NB4 (cell line): ENCODE data around the gene ATP6V1G1.
A peak's percentile ranks its signal among the peaks of the same experiment; 100 is the strongest.

Experiments used
- DNase-seq: peaks from one replicate; pipeline ENCODE4 v3.0.0; 2010; ENCODE audit warnings: low read depth
- H3K4me3 ChIP-seq: one replicate; pipeline ENCODE4 v1.5.1; 2011; ENCODE audit warnings: mild to moderate bottlenecking, low read depth, low read length, moderate library complexity
- CTCF ChIP-seq: IDR thresholded peaks from one replicate; pipeline ENCODE4 v1.5.1; 2012; ENCODE audit warnings: low read depth, low read length
- MAX ChIP-seq: IDR thresholded peaks from 2 replicates; pipeline ENCODE4 v1.6.1; 2011; ENCODE audit warnings: low read depth, low read length
- MYC ChIP-seq: IDR thresholded peaks from 2 replicates; pipeline ENCODE4 v1.6.1; 2011; ENCODE audit warnings: low read depth, low read length
- POLR2A ChIP-seq: IDR thresholded peaks from 2 replicates; pipeline ENCODE4 v1.6.1; 2011; ENCODE audit warnings: mild to moderate bottlenecking; ENCODE audit not compliant: insufficient read length; ENCODE audit errors: extremely low read depth

Gene ATP6V1G1

GRCh38 chr9:114587345-114588202 is at the start of gene ATP6V1G1:
TSS of gene ATP6V1G1 (plus strand) at chr9:114587769. CDS start at chr9:114587839, 70 bp downstream.
- DNase-seq, result peak; percentile 99
- TF ChIP-seq MAX, result peak; percentile 96
- peak; percentile 96 for TF ChIP-seq POLR2A
- TF ChIP-seq MYC, result peak; percentile 77
- TF ChIP-seq CTCF, result no peak
- H3K4me3 ChIP-seq, result peak within 1 kb of the TSS; percentile 88

- no peak for TF ChIP-seq POLR2A
- peak; percentile 18 for TF ChIP-seq CTCF
- no peak overlapping the region for H3K4me3 ChIP-seq
- peak; percentile 55 for DNase-seq
Observed at GRCh38 chr9:114538241-114538640, 49.3 kb upstream of the ATP6V1G1 start.

- H3K4me3 ChIP-seq, result no peak overlapping the region
- no peak for DNase-seq
- TF ChIP-seq MAX (no peak), CTCF (no peak), POLR2A (no peak), MYC (no peak)
Observed at GRCh38 chr9:114539701-114540380, 47.7 kb upstream of the ATP6V1G1 start.

GRCh38 chr9:114545055-114545454 is 42.5 kb upstream of the ATP6V1G1 start:
- no peak for DNase-seq
- no peak overlapping the region for H3K4me3 ChIP-seq
- TF ChIP-seq MYC (no peak), CTCF (no peak), MAX (no peak), POLR2A (no peak)

- DNase-seq, result no peak
- no peak for TF ChIP-seq CTCF
- no peak for TF ChIP-seq POLR2A
- no peak for TF ChIP-seq MAX
- no peak for TF ChIP-seq MYC
- H3K4me3 ChIP-seq, result no peak overlapping the region
Observed at GRCh38 chr9:114546851-114547250, 40.7 kb upstream of the ATP6V1G1 start.
